NB4 (cell line): ENCODE measurements around the gene PPP4R4.

Experiments used
- MYC ChIP-seq: IDR thresholded peaks from 2 replicates; pipeline ENCODE4 v1.6.1; 2011; ENCODE audit warnings: low read depth, low read length
- POLR2A ChIP-seq: IDR thresholded peaks from 2 replicates; pipeline ENCODE4 v1.6.1; 2011; ENCODE audit warnings: mild to moderate bottlenecking; ENCODE audit not compliant: insufficient read length; ENCODE audit errors: extremely low read depth
- TF ChIP-seq, protein P1 (sequence below): IDR thresholded peaks from one replicate; pipeline ENCODE4 v1.5.1; 2012; ENCODE audit warnings: low read depth, low read length

DNA sequence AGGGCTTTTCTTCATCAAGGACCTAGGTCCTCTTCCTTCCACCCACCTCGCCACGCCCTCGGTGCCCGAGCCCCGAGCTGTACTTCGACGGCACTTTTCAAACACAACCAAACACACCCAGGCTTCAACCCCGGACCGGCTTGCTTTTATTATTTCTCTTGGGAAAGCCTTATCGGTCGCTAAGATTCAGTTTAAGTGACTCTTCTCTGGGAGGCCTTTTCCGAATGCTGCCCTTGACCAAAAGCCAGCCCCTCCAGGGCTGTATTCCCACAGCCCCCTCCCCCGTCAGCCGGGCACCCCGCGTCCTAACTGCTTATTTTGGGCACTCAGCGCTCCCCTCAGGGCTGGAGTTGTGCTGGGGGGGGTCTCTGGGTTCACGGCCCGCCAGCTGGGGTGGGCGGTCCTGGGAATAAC, 644 bp upstream of the PPP4R4 start:
- TF ChIP-seq, protein P1, sequence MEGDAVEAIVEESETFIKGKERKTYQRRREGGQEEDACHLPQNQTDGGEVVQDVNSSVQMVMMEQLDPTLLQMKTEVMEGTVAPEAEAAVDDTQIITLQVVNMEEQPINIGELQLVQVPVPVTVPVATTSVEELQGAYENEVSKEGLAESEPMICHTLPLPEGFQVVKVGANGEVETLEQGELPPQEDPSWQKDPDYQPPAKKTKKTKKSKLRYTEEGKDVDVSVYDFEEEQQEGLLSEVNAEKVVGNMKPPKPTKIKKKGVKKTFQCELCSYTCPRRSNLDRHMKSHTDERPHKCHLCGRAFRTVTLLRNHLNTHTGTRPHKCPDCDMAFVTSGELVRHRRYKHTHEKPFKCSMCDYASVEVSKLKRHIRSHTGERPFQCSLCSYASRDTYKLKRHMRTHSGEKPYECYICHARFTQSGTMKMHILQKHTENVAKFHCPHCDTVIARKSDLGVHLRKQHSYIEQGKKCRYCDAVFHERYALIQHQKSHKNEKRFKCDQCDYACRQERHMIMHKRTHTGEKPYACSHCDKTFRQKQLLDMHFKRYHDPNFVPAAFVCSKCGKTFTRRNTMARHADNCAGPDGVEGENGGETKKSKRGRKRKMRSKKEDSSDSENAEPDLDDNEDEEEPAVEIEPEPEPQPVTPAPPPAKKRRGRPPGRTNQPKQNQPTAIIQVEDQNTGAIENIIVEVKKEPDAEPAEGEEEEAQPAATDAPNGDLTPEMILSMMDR, result no peak
- TF ChIP-seq POLR2A (no peak), MYC (no peak)
